H9 (cell line): ENCODE measurements around the gene SLC18B1. TPM values are rescaled to one million over a fixed set of nuclear protein-coding genes. Genes with fewer than 3 reads are reported as not detected.

Source experiments
- DNase-seq: peaks from one replicate; pipeline ENCODE4 v3.0.0-alpha.2; 2017
- H2AFZ ChIP-seq: one replicate; pipeline ENCODE4 v1.6.1; 2013; ENCODE audit warnings: mild to moderate bottlenecking, low read length, control low read depth, moderate library complexity
- H2AK5ac ChIP-seq: 2 replicates; pipeline ENCODE4 v1.6.1; 2013; ENCODE audit warnings: low read length, control low read depth, mixed read lengths; ENCODE audit not compliant: insufficient read length
- H2BK120ac ChIP-seq: one replicate; pipeline ENCODE4 v1.6.1; 2013; ENCODE audit warnings: low read depth, mild to moderate bottlenecking, low read length, control low read depth, inconsistent platforms; ENCODE audit not compliant: poor library complexity, severe bottlenecking
- H2BK12ac ChIP-seq: 2 replicates; pipeline ENCODE4 v1.6.1; 2013; ENCODE audit warnings: low read length, control low read depth, mixed read lengths, low read depth; ENCODE audit not compliant: insufficient read length
- H2BK15ac ChIP-seq: 2 replicates; pipeline ENCODE4 v1.6.1; 2013; ENCODE audit warnings: low read depth, low read length, control low read depth
- H2BK20ac ChIP-seq: one replicate; pipeline ENCODE4 v1.6.1; 2013; ENCODE audit warnings: low read depth, mild to moderate bottlenecking, low read length, control low read depth, inconsistent platforms; ENCODE audit not compliant: poor library complexity, severe bottlenecking
- H2BK5ac ChIP-seq: 2 replicates; pipeline ENCODE4 v1.6.1; 2013; ENCODE audit warnings: low read length, control low read depth, mixed read lengths; ENCODE audit not compliant: insufficient read length
- H3K14ac ChIP-seq: 2 replicates; pipeline ENCODE4 v1.6.1; 2013; ENCODE audit warnings: low read length, control low read depth; ENCODE audit not compliant: insufficient read depth
- H3K18ac ChIP-seq: 2 replicates; pipeline ENCODE4 v1.6.1; 2013; ENCODE audit warnings: low read depth, mild to moderate bottlenecking, mixed read lengths, low read length, control low read depth; ENCODE audit not compliant: insufficient read length
- H3K23ac ChIP-seq: 2 replicates; pipeline ENCODE4 v1.6.1; 2013; ENCODE audit warnings: low read length, control low read depth, mixed read lengths, low read depth; ENCODE audit not compliant: insufficient read length
- H3K23me2 ChIP-seq: 2 replicates; pipeline ENCODE4 v1.6.1; 2013; ENCODE audit warnings: low read depth, mild to moderate bottlenecking, mixed read lengths, low read length, control low read depth; ENCODE audit not compliant: insufficient read length, poor library complexity, severe bottlenecking
- H3K27ac ChIP-seq: 2 replicates; pipeline ENCODE4 v1.5.1; 2013; ENCODE audit warnings: low read length, control low read depth, mixed read lengths, low read depth; ENCODE audit not compliant: insufficient read length
- H3K27me3 ChIP-seq: 2 replicates; pipeline ENCODE4 v1.6.1; 2013; ENCODE audit warnings: low read length, control low read depth, inconsistent platforms; ENCODE audit not compliant: insufficient read depth
- H3K4ac ChIP-seq: 2 replicates; pipeline ENCODE4 v1.6.1; 2013; ENCODE audit warnings: low read depth, mild to moderate bottlenecking, control low read depth, inconsistent platforms, low read length, moderate library complexity
- H3K4me1 ChIP-seq: 2 replicates; pipeline ENCODE4 v1.6.1; 2013; ENCODE audit warnings: low read length, control low read depth, inconsistent platforms; ENCODE audit not compliant: insufficient read depth
- H3K4me2 ChIP-seq: 2 replicates; pipeline ENCODE4 v1.6.1; 2013; ENCODE audit warnings: low read length, control low read depth, mixed read lengths; ENCODE audit not compliant: insufficient read length, insufficient read depth
- H3K56ac ChIP-seq: 2 replicates; pipeline ENCODE4 v1.6.1; 2013; ENCODE audit warnings: low read depth, mild to moderate bottlenecking, mixed read lengths, low read length, control low read depth; ENCODE audit not compliant: insufficient read length
- H3K79me1 ChIP-seq: 2 replicates; pipeline ENCODE4 v1.6.1; 2013; ENCODE audit warnings: low read depth, mild to moderate bottlenecking, moderate library complexity, low read length, control low read depth, inconsistent platforms; ENCODE audit not compliant: insufficient read depth, poor library complexity, severe bottlenecking
- H3K79me2 ChIP-seq: 2 replicates; pipeline ENCODE4 v1.6.1; 2013; ENCODE audit warnings: low read length, control low read depth, inconsistent platforms; ENCODE audit not compliant: insufficient read depth
- H3K9ac ChIP-seq: 2 replicates; pipeline ENCODE4 v1.6.1; 2013; ENCODE audit warnings: low read length, control low read depth, mixed read lengths; ENCODE audit not compliant: insufficient read length; ENCODE audit errors: extremely low read depth
- H3K9me3 ChIP-seq: one replicate; pipeline ENCODE4 v1.6.1; 2013; ENCODE audit warnings: low read depth, low read length, inconsistent platforms; ENCODE audit not compliant: control insufficient read depth
- H3T11ph ChIP-seq: one replicate; pipeline ENCODE4 v1.6.1; 2013; ENCODE audit warnings: mild to moderate bottlenecking, low read length, control low read depth, inconsistent platforms
- H4K20me1 ChIP-seq: one replicate; pipeline ENCODE4 v1.6.1; 2013; ENCODE audit not compliant: control insufficient read depth, insufficient read length, insufficient read depth
- H4K5ac ChIP-seq: 2 replicates; pipeline ENCODE4 v1.6.1; 2013; ENCODE audit warnings: low read depth, mild to moderate bottlenecking, mixed read lengths, low read length, control low read depth; ENCODE audit not compliant: insufficient read length
- H4K8ac ChIP-seq: replicated peaks from 2 replicates; pipeline ENCODE4 v1.6.1; 2013; ENCODE audit warnings: low read length, control low read depth, mixed read lengths, low read depth; ENCODE audit not compliant: insufficient read length
- H4K91ac ChIP-seq: 2 replicates; pipeline ENCODE4 v1.6.1; 2013; ENCODE audit warnings: low read depth, mild to moderate bottlenecking, moderate library complexity, mixed read lengths, low read length, control low read depth; ENCODE audit not compliant: insufficient read length
- H3K27ac Mint-ChIP-seq, 3 experiments: 2 replicates in 2 of 3; 3 replicates in 1 of 3; pipeline ENCODE4 v1.8.0; 2020 to 2021; ENCODE audit warnings: mixed read lengths in 3 of 3, mild to moderate bottlenecking in 1 of 3, moderate library complexity in 1 of 3
- H3K27me3 Mint-ChIP-seq: 2 replicates; pipeline ENCODE4 v1.8.0; 2021; ENCODE audit warnings: low read depth, mild to moderate bottlenecking, moderate library complexity, mixed read lengths
- H3K36me3 Mint-ChIP-seq, 3 experiments: 2 replicates in 2 of 3; 3 replicates in 1 of 3; pipeline ENCODE4 v1.8.0; 2020 to 2021; ENCODE audit warnings: low read depth in 3 of 3, mixed read lengths in 3 of 3; ENCODE audit not compliant: insufficient read depth in 1 of 3
- H3K4me1 Mint-ChIP-seq, 2 experiments: 2 replicates each; pipeline ENCODE4 v1.8.0; 2020; ENCODE audit warnings: mixed read lengths in 2 of 2
- H3K4me3 Mint-ChIP-seq, 2 experiments: 2 replicates in 1 of 2; 3 replicates in 1 of 2; pipeline ENCODE4 v1.8.0; 2020 to 2021; ENCODE audit warnings: mild to moderate bottlenecking in 2 of 2, mixed read lengths in 2 of 2, moderate library complexity in 1 of 2
- H3K9me3 Mint-ChIP-seq, 2 experiments: 2 replicates in 1 of 2; 3 replicates in 1 of 2; pipeline ENCODE4 v1.8.0; 2020; ENCODE audit warnings: mild to moderate bottlenecking in 2 of 2, mixed read lengths in 2 of 2, moderate library complexity in 1 of 2
- CTCF ChIP-seq: fragments of 200-600 bp; sonication (generic); conservative IDR thresholded peaks from 3 replicates; pipeline ENCODE4 v1.8.0; 2021; ENCODE audit warnings: antibody characterized with exemption, mild to moderate bottlenecking
- WGBS: extraction: QIAGEN DNeasy Blood & Tissue Kit; methylation state at CpG from one replicate; pipeline ENCODE4 v1.1.7; 2013; ENCODE audit warnings: missing lambda C conversion rate, low lambda C conversion rate, mixed read lengths; ENCODE audit not compliant: insufficient read length; ENCODE audit errors: extremely low coverage; 5-methylcytosine and 5-hydroxymethylcytosine counted together
- total RNA-seq: library from RNA; stranded (reverse); gene quantifications from 2 replicates; pipeline ENCODE4 v1.2.1, GENCODE V29; 2021

The SLC18B1 gene
- total RNA-seq, 1 experiment from 2014 or later = 19.8 TPM

DNA sequence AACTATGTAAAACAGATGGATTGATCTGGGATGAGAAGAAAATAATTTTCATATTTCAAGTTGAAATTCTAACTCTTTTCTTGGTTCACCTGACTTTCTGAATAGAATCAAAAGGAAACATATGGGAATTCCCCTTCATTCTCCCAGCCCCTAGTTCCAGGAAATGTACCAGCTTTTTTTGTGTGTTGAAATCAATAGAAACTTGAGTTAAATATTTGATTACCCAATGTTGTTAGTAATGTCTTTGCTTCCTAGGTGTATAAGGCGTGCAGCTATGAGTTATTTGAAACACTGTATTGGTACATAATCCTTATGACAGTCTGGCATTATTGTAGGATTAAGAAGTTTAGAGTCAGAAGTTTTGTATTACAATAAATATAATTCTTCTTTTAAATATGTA is 62.2 kb downstream of the SLC18B1 start:
- Mint-ChIP-seq H3K27me3 (no peaks in the 10 kb centered on the region; the same call in 1 of the 2 replicates), H3K4me3 (no peak overlapping the region), H3K27ac (no peak overlapping the region), H3K9me3 (no peaks in the 10 kb centered on the region), H3K4me1 (no peaks in the 10 kb centered on the region), H3K36me3 (no peaks in the 10 kb centered on the region)
- no peak overlapping the region for H3K23ac ChIP-seq
- no peak overlapping the region for H3K9ac ChIP-seq
- no peaks in the 10 kb centered on the region for H3K27me3 ChIP-seq
- no peak overlapping the region for H2BK5ac ChIP-seq
- TF ChIP-seq CTCF = no peak
- H3K18ac ChIP-seq = no peak overlapping the region
- DNase-seq = no peak
- H2BK15ac ChIP-seq = no peak overlapping the region
- no peak overlapping the region for H3K27ac ChIP-seq
- no peaks in the 10 kb centered on the region for H4K20me1 ChIP-seq
- H3T11ph ChIP-seq = no peak overlapping the region
- H4K8ac ChIP-seq = no peak overlapping the region
- H3K4me1 ChIP-seq = no peaks in the 10 kb centered on the region
- H3K14ac ChIP-seq = no peak overlapping the region
- H3K79me1 ChIP-seq = no peaks in the 10 kb centered on the region
- H4K5ac ChIP-seq = no peak overlapping the region
- no peak overlapping the region for H3K4ac ChIP-seq
- no peak overlapping the region for H2BK120ac ChIP-seq
- no peak overlapping the region for H4K91ac ChIP-seq
- no peak overlapping the region for H2BK20ac ChIP-seq
- H3K79me2 ChIP-seq = no peaks in the 10 kb centered on the region
- no peaks in the 10 kb centered on the region for H3K9me3 ChIP-seq
- no peak overlapping the region for H2AFZ ChIP-seq
- no peak overlapping the region for H2BK12ac ChIP-seq
- no CpG with 5 or more reads among the region's 1 CpG for WGBS
- no peak overlapping the region for H2AK5ac ChIP-seq
- no peaks in the 10 kb centered on the region for H3K23me2 ChIP-seq
- H3K4me2 ChIP-seq = no peak overlapping the region
- H3K56ac ChIP-seq = no peak overlapping the region
